HUES6 (cell line): ENCODE measurements around the gene RNF144A.
"Not testable (repeated sequence)": the region's sequence is repeated elsewhere in the genome, so short reads cannot be mapped to it uniquely, and the experiment has no call there.

Experiments
- H3K27ac ChIP-seq: 2 replicates; pipeline ENCODE4 v1.7.0; 2013; ENCODE audit warnings: low read depth, mild to moderate bottlenecking, low read length, inconsistent platforms
- H3K27me3 ChIP-seq: 2 replicates; pipeline ENCODE4 v1.6.1; 2013; ENCODE audit warnings: low read length; ENCODE audit not compliant: control insufficient read depth, insufficient read depth
- H3K36me3 ChIP-seq: 2 replicates; pipeline ENCODE4 v1.6.1; 2013; ENCODE audit warnings: low read length; ENCODE audit not compliant: control insufficient read depth, insufficient read depth
- H3K4me1 ChIP-seq: 2 replicates; pipeline ENCODE4 v1.6.1; 2013; ENCODE audit warnings: low read length; ENCODE audit not compliant: control insufficient read depth, insufficient read depth
- H3K4me3 ChIP-seq: 2 replicates; pipeline ENCODE4 v1.5.1; 2013; ENCODE audit warnings: low read depth, low read length
- H3K9ac ChIP-seq: one replicate; pipeline ENCODE4 v1.6.1; 2013; ENCODE audit warnings: mild to moderate bottlenecking, low read length
- H3K9me3 ChIP-seq: 2 replicates; pipeline ENCODE4 v1.6.1; 2013; ENCODE audit warnings: low read depth, low read length; ENCODE audit not compliant: control insufficient read depth, insufficient read depth

Gene RNF144A

GRCh38 chr2:6990871-6991270 lies 73.7 kb downstream of the RNF144A start:
- H3K9me3 ChIP-seq = peaks cover 7% of the 10 kb centered on the region
- H3K27me3 ChIP-seq = no peaks in the 10 kb centered on the region
- no peaks in the 10 kb centered on the region; the same call in 1 of the 2 replicates for H3K36me3 ChIP-seq
- H3K9ac ChIP-seq = no peak overlapping the region
- H3K27ac ChIP-seq = no peak overlapping the region
- no peak overlapping the region for H3K4me3 ChIP-seq
- H3K4me1 ChIP-seq = no peaks in the 10 kb centered on the region

GRCh38 chr2:6992794-6993228 lies 75.6 kb downstream of the RNF144A start:
- no peak overlapping the region for H3K4me3 ChIP-seq
- H3K27ac ChIP-seq = no peak overlapping the region
- no peaks in the 10 kb centered on the region for H3K4me1 ChIP-seq
- H3K9ac ChIP-seq = no peak overlapping the region
- no peaks in the 10 kb centered on the region; the same call in 1 of the 2 replicates for H3K36me3 ChIP-seq
- peaks cover 7% of the 10 kb centered on the region for H3K9me3 ChIP-seq
- no peaks in the 10 kb centered on the region for H3K27me3 ChIP-seq

DNA sequence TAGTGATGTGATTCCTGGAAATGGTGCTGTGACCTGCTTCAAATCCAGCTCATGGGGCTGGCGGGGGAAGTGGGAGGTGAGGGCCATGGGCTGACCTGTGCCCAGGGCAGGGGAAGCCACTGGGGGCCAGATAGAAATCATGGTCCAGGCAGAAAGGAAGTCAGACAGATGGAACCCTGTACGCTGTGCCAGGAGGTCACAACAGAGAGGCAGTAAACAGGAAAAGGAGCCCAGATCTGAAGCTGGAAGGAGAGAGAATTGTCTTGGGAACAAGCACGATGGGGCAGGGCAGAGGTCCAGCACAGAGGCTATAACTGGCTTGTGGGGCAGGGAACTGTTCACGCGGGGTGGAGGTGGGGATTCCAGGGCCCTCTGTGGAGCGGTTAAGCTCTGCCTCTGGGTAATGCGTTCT lies 76.0 kb downstream of the RNF144A start:
- Histone ChIP-seq H3K36me3 (no peaks in the 10 kb centered on the region; the same call in 1 of the 2 replicates), H3K9ac (no peak overlapping the region), H3K4me3 (no peak overlapping the region), H3K4me1 (no peaks in the 10 kb centered on the region), H3K27me3 (no peaks in the 10 kb centered on the region), H3K9me3 (peaks cover 7% of the 10 kb centered on the region), H3K27ac (no peak overlapping the region)

DNA sequence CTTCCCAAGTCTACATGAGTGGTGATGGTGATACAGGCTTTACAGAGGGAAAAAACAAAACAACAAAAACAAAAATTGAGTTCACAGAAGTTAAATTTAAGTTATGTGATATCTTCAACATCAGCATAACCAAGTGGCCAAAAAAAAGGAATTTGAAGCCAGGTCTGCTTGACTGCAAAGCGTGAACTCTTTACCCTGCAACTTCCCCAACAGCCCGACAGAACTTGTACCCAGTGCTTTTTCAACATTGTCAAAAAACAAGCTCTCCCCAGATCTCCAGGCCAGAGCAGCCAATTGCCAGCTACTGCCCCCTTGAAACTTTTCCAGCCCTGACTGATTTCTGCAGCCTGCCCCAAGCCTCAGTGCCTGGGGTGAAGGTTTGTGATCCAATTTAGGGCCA lies 76.7 kb downstream of the RNF144A start:
- Histone ChIP-seq H3K4me3 (no peak overlapping the region), H3K36me3 (no peaks in the 10 kb centered on the region; the same call in 1 of the 2 replicates), H3K9me3 (peaks cover 7% of the 10 kb centered on the region), H3K9ac (no peak overlapping the region), H3K27ac (no peak overlapping the region), H3K4me1 (no peaks in the 10 kb centered on the region), H3K27me3 (no peaks in the 10 kb centered on the region)

- Histone ChIP-seq H3K27ac (no peak overlapping the region), H3K36me3 (no peaks in the 10 kb centered on the region; the same call in 1 of the 2 replicates), H3K9me3 (peaks cover 7% of the 10 kb centered on the region), H3K4me3 (no peak overlapping the region), H3K4me1 (no peaks in the 10 kb centered on the region), H3K27me3 (no peaks in the 10 kb centered on the region), H3K9ac (no peak overlapping the region)
Measured at GRCh38 chr2:6994536-6995128, 77.4 kb downstream of the RNF144A start.

DNA sequence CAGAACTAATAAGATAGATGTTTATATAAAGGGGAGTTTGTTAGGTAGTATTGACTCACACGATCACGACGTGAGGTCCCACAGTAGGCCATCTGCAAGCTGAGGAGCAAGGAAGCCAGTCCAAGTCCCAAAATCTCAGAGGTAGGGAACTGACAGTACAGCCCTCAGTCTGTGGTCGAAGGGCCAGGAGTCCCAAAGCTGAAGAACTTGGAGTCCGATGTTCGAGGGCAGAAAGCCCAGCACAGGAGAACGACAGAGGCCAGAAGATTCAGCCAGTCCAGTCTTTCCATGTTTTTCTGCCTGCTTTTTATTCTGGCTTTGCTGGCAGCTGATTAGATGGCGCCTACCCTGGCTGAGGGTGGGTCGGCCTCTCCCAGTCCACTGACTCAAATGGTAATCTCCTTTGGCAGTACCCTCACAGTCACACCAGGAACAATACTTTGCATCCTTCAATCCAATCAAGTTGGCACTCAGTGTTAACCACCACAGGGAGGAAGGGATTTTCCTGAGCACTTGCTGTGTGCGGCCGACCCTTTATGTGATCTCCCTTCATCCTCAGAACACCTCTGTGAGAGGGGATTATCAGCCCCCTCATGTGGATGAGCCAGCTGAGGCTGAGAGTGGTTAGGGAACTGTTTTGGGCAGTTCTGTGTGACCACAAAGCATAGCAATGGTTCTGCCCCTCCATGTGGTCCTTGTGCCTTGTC lies 78.3 kb downstream of the RNF144A start:
- no peak overlapping the region for H3K9ac ChIP-seq
- H3K4me1 ChIP-seq = no peaks in the 10 kb centered on the region
- H3K4me3 ChIP-seq = no peak overlapping the region
- H3K27ac ChIP-seq = no peak overlapping the region
- peaks cover 6% of the 10 kb centered on the region for H3K9me3 ChIP-seq
- no peaks in the 10 kb centered on the region; the same call in 1 of the 2 replicates for H3K36me3 ChIP-seq
- H3K27me3 ChIP-seq = no peaks in the 10 kb centered on the region

GRCh38 chr2:6999211-6999877 lies 82.1 kb downstream of the RNF144A start:
- Histone ChIP-seq H3K36me3 (no peaks in the 10 kb centered on the region), H3K9me3 (no peaks in the 10 kb centered on the region), H3K27ac (no peak overlapping the region), H3K9ac (no peak overlapping the region), H3K27me3 (no peaks in the 10 kb centered on the region), H3K4me3 (no peak overlapping the region), H3K4me1 (no peaks in the 10 kb centered on the region)

- not testable (repeated sequence) for H3K4me3 ChIP-seq, H3K36me3 ChIP-seq, H3K27me3 ChIP-seq, H3K9ac ChIP-seq, H3K27ac ChIP-seq, H3K9me3 ChIP-seq, H3K4me1 ChIP-seq
Measured at GRCh38 chr2:7001395-7001794, 84.2 kb downstream of the RNF144A start.

DNA sequence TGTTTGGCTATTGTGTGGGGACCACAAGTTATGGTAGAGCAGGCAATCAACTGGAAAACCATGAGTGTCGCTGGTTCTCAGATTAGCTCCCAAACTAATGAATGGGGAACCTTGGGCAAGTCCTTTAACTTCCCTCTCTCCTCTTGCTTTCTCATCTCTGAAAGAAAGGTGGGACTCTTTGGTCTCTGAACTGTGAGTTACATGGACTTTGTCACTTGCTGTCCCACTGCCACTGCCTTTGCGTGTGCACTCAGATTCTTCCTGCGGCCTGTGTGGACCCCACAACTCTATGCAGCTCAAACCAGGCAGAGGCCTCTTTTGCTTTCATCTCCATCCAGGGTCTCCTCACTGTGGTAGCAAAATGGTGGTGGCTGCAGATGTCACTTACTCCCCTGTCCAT lies 86.7 kb downstream of the RNF144A start:
- H3K27ac ChIP-seq = no peak overlapping the region
- no peaks in the 10 kb centered on the region for H3K4me1 ChIP-seq
- no peaks in the 10 kb centered on the region for H3K9me3 ChIP-seq
- no peaks in the 10 kb centered on the region for H3K36me3 ChIP-seq
- no peaks in the 10 kb centered on the region for H3K27me3 ChIP-seq
- H3K9ac ChIP-seq = no peak overlapping the region
- H3K4me3 ChIP-seq = no peak overlapping the region

DNA sequence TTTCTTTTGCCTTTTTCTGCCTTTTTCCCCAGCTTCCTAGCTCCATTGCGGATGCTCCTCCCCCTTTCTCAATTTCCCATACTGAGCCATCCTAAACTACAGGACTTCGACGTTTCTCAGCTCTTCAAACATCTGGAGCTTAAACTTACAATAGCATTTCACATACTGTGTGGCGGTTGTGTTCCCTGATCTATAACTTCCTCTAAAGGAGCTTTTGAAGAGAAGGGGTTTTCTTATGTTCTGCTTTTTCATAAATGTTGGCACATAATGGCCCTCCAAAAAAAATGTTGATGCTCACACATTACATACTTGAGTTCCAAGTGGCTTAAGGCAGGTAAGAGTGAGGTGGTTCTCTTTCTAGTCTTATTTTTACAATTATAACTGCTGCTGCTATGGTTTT lies 87.4 kb downstream of the RNF144A start:
- Histone ChIP-seq H3K27me3 (no peaks in the 10 kb centered on the region), H3K4me1 (no peaks in the 10 kb centered on the region), H3K36me3 (no peaks in the 10 kb centered on the region), H3K9me3 (no peaks in the 10 kb centered on the region), H3K9ac (no peak overlapping the region), H3K27ac (no peak overlapping the region), H3K4me3 (no peak overlapping the region)

- Histone ChIP-seq H3K27ac (no peak overlapping the region), H3K4me3 (no peak overlapping the region), H3K27me3 (no peaks in the 10 kb centered on the region), H3K4me1 (no peaks in the 10 kb centered on the region), H3K36me3 (no peaks in the 10 kb centered on the region), H3K9ac (no peak overlapping the region), H3K9me3 (no peaks in the 10 kb centered on the region)
Measured at GRCh38 chr2:7007488-7007845, 90.3 kb downstream of the RNF144A start.
